H1 (cell line): ENCODE data around the gene IFT172. TPM values are rescaled to one million over a fixed set of nuclear protein-coding genes. Genes with fewer than 3 reads are reported as not detected.

Experiments used
- CTCF ChIA-PET: fragments of 300-600 bp; sonication (Branson Sonifier 250); formaldehyde crosslinking; loops from one replicate; lab custom pipeline; 2021; ENCODE audit not compliant: partially characterized antibody; lab: Charles Lee
- POLR2A ChIA-PET: fragments of 300-600 bp; sonication (Branson Sonifier 250); formaldehyde crosslinking; loops from one replicate; lab custom pipeline; 2021; ENCODE audit warnings: inconsistent platforms; ENCODE audit not compliant: partially characterized antibody; lab: Charles Lee
- DNase-seq, 2 experiments: peaks; one replicate each; pipeline versions ENCODE4 v3.0.0 to v3.0.0-alpha.2; 2010 to 2022; ENCODE audit warnings: low spot score in 2 of 2, low read depth in 1 of 2, mixed read lengths in 1 of 2
- FAIRE-seq: peaks from 2 replicates; lab custom pipeline; 2011; peaks lifted over from hg19 to GRCh38; lab: Jason Lieb, UNC
- H2AFZ ChIP-seq: 2 replicates; pipeline ENCODE4 v1.8.1; 2012; ENCODE audit warnings: low read length, inconsistent platforms
- H2AK5ac ChIP-seq: 2 replicates; pipeline ENCODE4 v1.6.1; 2013; ENCODE audit warnings: low read depth, low read length
- H2BK120ac ChIP-seq: replicated peaks from 2 replicates; pipeline ENCODE3; 2013; ENCODE audit warnings: low read depth, low read length, inconsistent platforms
- H2BK12ac ChIP-seq: 2 replicates; pipeline ENCODE4 v1.6.1; 2013; ENCODE audit warnings: low read depth, low read length
- H2BK15ac ChIP-seq: 2 replicates; pipeline ENCODE4 v1.6.1; 2013; ENCODE audit warnings: low read length
- H2BK20ac ChIP-seq: 2 replicates; pipeline ENCODE4 v1.6.1; 2013; ENCODE audit warnings: low read length
- H2BK5ac ChIP-seq: 2 replicates; pipeline ENCODE4 v1.6.1; 2013; ENCODE audit warnings: low read depth, low read length
- H3K14ac ChIP-seq: 2 replicates; pipeline ENCODE4 v1.6.1; 2013; ENCODE audit warnings: inconsistent platforms; ENCODE audit not compliant: insufficient read length
- H3K18ac ChIP-seq: 2 replicates; pipeline ENCODE4 v1.6.1; 2013; ENCODE audit warnings: low read length; ENCODE audit errors: extremely low read depth
- H3K23ac ChIP-seq: 2 replicates; pipeline ENCODE4 v1.6.1; 2013; ENCODE audit warnings: inconsistent platforms; ENCODE audit not compliant: insufficient read length
- H3K23me2 ChIP-seq: 2 replicates; pipeline ENCODE4 v1.6.1; 2013; ENCODE audit warnings: low read depth, low read length
- H3K27ac ChIP-seq: 2 replicates; pipeline ENCODE4 v1.6.1; 2011; ENCODE audit warnings: low read depth, low read length, inconsistent platforms
- H3K27me3 ChIP-seq, 4 experiments: replicated peaks in 1 of 4; 1 replicate in 1 of 4; 2 replicates in 3 of 4; pipeline versions ENCODE4 v1.6.1 to v1.8.1; 2011 to 2013; ENCODE audit warnings: low read length in 3 of 4, mild to moderate bottlenecking in 3 of 4, inconsistent platforms in 2 of 4, mixed read lengths in 2 of 4, moderate library complexity in 1 of 4; ENCODE audit not compliant: control insufficient read depth in 3 of 4, insufficient read depth in 3 of 4; ENCODE audit errors: extremely low read depth in 1 of 4
- H3K36me3 ChIP-seq, 4 experiments: 2 replicates each; pipeline versions ENCODE4 v1.6.1 to v1.8.1; 2011 to 2013; ENCODE audit warnings: mild to moderate bottlenecking in 4 of 4, low read length in 3 of 4, moderate library complexity in 2 of 4, control low read depth in 1 of 4, inconsistent platforms in 1 of 4; ENCODE audit not compliant: insufficient read depth in 4 of 4, control insufficient read depth in 2 of 4
- H3K4ac ChIP-seq: replicated peaks from 2 replicates; pipeline ENCODE3; 2013; ENCODE audit warnings: low read length, low read depth, mixed read lengths, inconsistent platforms; ENCODE audit not compliant: insufficient read length
- H3K4me1 ChIP-seq, 4 experiments: replicated peaks in 1 of 4; 1 replicate in 1 of 4; 2 replicates in 3 of 4; pipeline versions ENCODE4 v1.6.1 to v1.8.1; 2011 to 2013; ENCODE audit warnings: low read length in 3 of 4, inconsistent platforms in 2 of 4, mixed read lengths in 1 of 4; ENCODE audit not compliant: insufficient read depth in 4 of 4, control insufficient read depth in 3 of 4
- H3K4me2 ChIP-seq, 2 experiments: 2 replicates each; pipeline versions ENCODE4 v1.6.1 to v1.8.1; 2011 to 2013; ENCODE audit warnings: low read depth in 2 of 2, low read length in 2 of 2, control low read depth in 1 of 2, inconsistent platforms in 1 of 2, mild to moderate bottlenecking in 1 of 2; ENCODE audit not compliant: insufficient read depth in 1 of 2
- H3K4me3 ChIP-seq, 4 experiments: fragments of 200-600, 300-600 bp in 1 of 4; sonication (generic), shearing (Covaris generic), sonication (Bioruptor Twin) in 1 of 4; 2 replicates each; pipeline versions ENCODE4 v1.5.1 to v1.8.1; 2011 to 2016; ENCODE audit warnings: low read length in 4 of 4, low read depth in 3 of 4, control low read depth in 2 of 4, inconsistent platforms in 2 of 4, mild to moderate bottlenecking in 2 of 4, mixed read lengths in 1 of 4, moderate library complexity in 1 of 4; ENCODE audit not compliant: insufficient read depth in 2 of 4; ENCODE audit errors: extremely low read depth in 1 of 4
- H3K56ac ChIP-seq: replicated peaks from 2 replicates; pipeline ENCODE3; 2013; ENCODE audit warnings: low read depth, mild to moderate bottlenecking, mixed read lengths, low read length, inconsistent platforms; ENCODE audit not compliant: insufficient read length
- H3K79me1 ChIP-seq: 2 replicates; pipeline ENCODE4 v1.6.1; 2013; ENCODE audit warnings: low read depth, low read length, control low read depth
- H3K79me2 ChIP-seq, 2 experiments: 2 replicates each; pipeline versions ENCODE4 v1.6.1 to v1.8.1; 2012 to 2013; ENCODE audit warnings: low read length in 2 of 2, mild to moderate bottlenecking in 2 of 2, inconsistent platforms in 1 of 2; ENCODE audit not compliant: insufficient read depth in 2 of 2, control insufficient read depth in 1 of 2
- H3K9ac ChIP-seq, 4 experiments: replicated peaks in 1 of 4; 1 replicate in 1 of 4; 2 replicates in 3 of 4; pipeline versions ENCODE4 v1.6.1 to v1.8.1; 2011 to 2013; ENCODE audit warnings: low read depth in 3 of 4, low read length in 3 of 4, control low read depth in 2 of 4, mild to moderate bottlenecking in 2 of 4, moderate library complexity in 2 of 4, inconsistent platforms in 1 of 4; ENCODE audit errors: extremely low read depth in 1 of 4
- H3K9me3 ChIP-seq, 2 experiments: 2 replicates each; pipeline versions ENCODE4 v1.6.1 to v1.8.1; 2012 to 2013; ENCODE audit warnings: mild to moderate bottlenecking in 2 of 2, moderate library complexity in 2 of 2, control low read depth in 1 of 2, inconsistent platforms in 1 of 2, low read depth in 1 of 2, low read length in 1 of 2, mixed read lengths in 1 of 2; ENCODE audit not compliant: insufficient read depth in 2 of 2
- H4K20me1 ChIP-seq, 2 experiments: replicated peaks in 1 of 2; 2 replicates each; pipeline versions ENCODE3 to v1.8.1; 2011 to 2013; ENCODE audit warnings: inconsistent platforms in 2 of 2, low read length in 2 of 2, mild to moderate bottlenecking in 1 of 2; ENCODE audit not compliant: insufficient read depth in 2 of 2, control insufficient read depth in 1 of 2
- H4K5ac ChIP-seq: 2 replicates; pipeline ENCODE4 v1.6.1; 2013; ENCODE audit warnings: low read length, low read depth, mixed read lengths, inconsistent platforms; ENCODE audit not compliant: insufficient read length
- H4K8ac ChIP-seq: 2 replicates; pipeline ENCODE4 v1.8.0; 2013; ENCODE audit warnings: mild to moderate bottlenecking, moderate library complexity, low read length, inconsistent platforms; ENCODE audit not compliant: insufficient read depth; ENCODE audit errors: extremely low read depth
- H4K91ac ChIP-seq: replicated peaks from 2 replicates; pipeline ENCODE3; 2013; ENCODE audit warnings: low read length, mixed read lengths, inconsistent platforms; ENCODE audit not compliant: insufficient read length
- EP300 ChIP-seq, 2 experiments: IDR thresholded peaks; 1 replicate in 1 of 2; 2 replicates in 1 of 2; pipeline ENCODE4 v1.6.1; 2011 to 2012; ENCODE audit warnings: low read depth in 2 of 2, low read length in 2 of 2, mild to moderate bottlenecking in 2 of 2, borderline replicate concordance in 1 of 2, inconsistent platforms in 1 of 2, moderate library complexity in 1 of 2
- KDM4A ChIP-seq: IDR thresholded peaks from one replicate; pipeline ENCODE4 v1.7.1; 2012; ENCODE audit warnings: low read depth, mild to moderate bottlenecking, moderate library complexity, low read length, inconsistent platforms; ENCODE audit not compliant: severe bottlenecking
- RNF2 ChIP-seq: fragments of 200-900, 300-1000 bp; sonication (generic); IDR thresholded peaks from 2 replicates; pipeline ENCODE4 v1.7.1; 2016; ENCODE audit warnings: borderline replicate concordance, low read depth, mild to moderate bottlenecking, antibody characterized with exemption, low read length; ENCODE audit not compliant: poor library complexity, severe bottlenecking; ENCODE audit errors: missing control alignments
- SUZ12 ChIP-seq: fragments of 200-600 bp; sonication (generic); IDR thresholded peaks from 2 replicates; pipeline ENCODE4 v1.6.1; 2012; ENCODE audit warnings: mild to moderate bottlenecking, inconsistent platforms, low read length, moderate library complexity, mixed read lengths
- WGBS, 2 experiments: shearing (Covaris generic) in 1 of 2; methylation state at CpG; one replicate each; pipeline versions ENCODE4 v1.1.6 to v1.1.7; 2013 to 2015; ENCODE audit warnings: low lambda C conversion rate in 2 of 2, mixed read lengths in 2 of 2, inconsistent platforms in 1 of 2, low coverage in 1 of 2, missing lambda C conversion rate in 1 of 2; ENCODE audit not compliant: insufficient replicate concordance in 2 of 2, insufficient coverage in 1 of 2, insufficient read length in 1 of 2; ENCODE audit errors: extremely low coverage in 1 of 2, missing lambda C conversion rate in 1 of 2; 5-methylcytosine and 5-hydroxymethylcytosine counted together
- polyA plus RNA-seq, 7 experiments: library from polyadenylated mRNA; depleted of rRNA in 3 of 7; stranded (reverse) in 5 of 7; unstranded in 2 of 7; fragments of >200 nt in 5 of 7; fragments of 200-250 nt in 2 of 7; gene quantifications; 1 replicate in 5 of 7; 2 replicates in 1 of 7; 4 replicates in 1 of 7; pipeline versions ENCODE4 v1.2.1 to v1.2.3, GENCODE V29; 2011 to 2013; ENCODE audit warnings: missing spikeins in 2 of 7, mixed read lengths in 2 of 7
- total RNA-seq: library from RNA; stranded (reverse); fragmentation: NEBNext Ultra II Directional; extraction: Animal tissue kit (Norgen Biotek cat#: 25700); gene quantifications from 2 replicates; pipeline ENCODE4 v1.2.1, GENCODE V29; 2021

IFT172 gene
- total and polyA plus RNA-seq, 2 of the 8 experiments (the other 6 are each of a cell fraction or from before 2014, with no cell fraction given), result 13.5 to 14.0 TPM

GRCh38 chr2:27531983-27532382, 42.4 kb upstream of the IFT172 start:
- Histone ChIP-seq H3K23me2 (no peaks in the 10 kb centered on the region), H3K36me3 (no peaks in the 10 kb centered on the region), H3K79me2 (no peaks in the 10 kb centered on the region), H3K4me1 (no peaks in the 10 kb centered on the region), H3K27ac (no peak overlapping the region), H2AK5ac (no peak overlapping the region), H2BK20ac (no peak overlapping the region), H3K79me1 (no peaks in the 10 kb centered on the region), H3K23ac (no peak overlapping the region), H3K4me2 (no peak overlapping the region), H4K5ac (no peak overlapping the region), H3K9ac (no peak overlapping the region), H3K9me3 (no peaks in the 10 kb centered on the region), H2BK12ac (no peak overlapping the region), H2BK5ac (no peak overlapping the region), H4K91ac (no peak overlapping the region), H3K4me3 (no peak overlapping the region), H3K14ac (no peak overlapping the region), H2BK120ac (no peak overlapping the region), H3K4ac (no peak overlapping the region), H3K27me3 (no peaks in the 10 kb centered on the region), H2AFZ (no peak overlapping the region), H4K20me1 (no peaks in the 10 kb centered on the region), H3K56ac (no peak overlapping the region), H3K18ac (no peak overlapping the region), H2BK15ac (no peak overlapping the region), H4K8ac (no peak overlapping the region)
- ChIA-PET POLR2A (no interaction called here), CTCF (interaction anchor here (0.8 kb wide), 1 partner anchor 1439 kb away, joined by 3 read pairs; no protein-coding TSS in a partner anchor)
- no peak for TF ChIP-seq KDM4A
- TF ChIP-seq SUZ12, result no peak
- no peak for TF ChIP-seq RNF2
- no peak for TF ChIP-seq EP300 (IDR thresholded peaks at IDR 0.05; ENCODE audit: borderline replicate concordance in 1 of 2, low read depth in 2 of 2, low read length in 2 of 2)
- 90% methylated on average over 2 of the region's 2 CpGs; no CpG with 5 or more reads in 1 of the 2 experiments for WGBS, 2 experiments
- DNase-seq, result no peak
- FAIRE-seq, result no peak
